NCI-H748 (cell line): Measurements from ENCODE around the gene RTN4.
"Not testable (repeated sequence)": the region's sequence is repeated elsewhere in the genome, so short reads cannot be mapped to it uniquely, and the experiment has no call there.

ENCODE experiments used
- DNase-seq: peaks from one replicate; lab custom pipeline; 2025; ENCODE audit not compliant: unreplicated experiment; lab: John Stamatoyannopoulos, UW

RTN4 gene

GRCh38 chr2:55011831-55012671, 38.2 kb downstream of the RTN4 start:
- no peak for DNase-seq

- DNase-seq, result no peak
Measured at GRCh38 chr2:55010915-55011314, 39.3 kb downstream of the RTN4 start.

GRCh38 chr2:55010149-55010591, 40.1 kb downstream of the RTN4 start:
- DNase-seq, result no peak

GRCh38 chr2:55009277-55010060, 40.8 kb downstream of the RTN4 start:
- no peak for DNase-seq

GRCh38 chr2:55006306-55006705, 43.9 kb downstream of the RTN4 start:
- DNase-seq, result no peak

GRCh38 chr2:55003706-55004639, 46.3 kb downstream of the RTN4 start:
- DNase-seq, result no peak

GRCh38 chr2:55001716-55002115, 48.5 kb downstream of the RTN4 start:
- no peak for DNase-seq

GRCh38 chr2:55000341-55000740, 49.9 kb downstream of the RTN4 start:
- DNase-seq, result no peak

GRCh38 chr2:54999182-54999581, 51.1 kb downstream of the RTN4 start:
- DNase-seq, result no peak

- DNase-seq, result no peak
Measured at GRCh38 chr2:54997826-54998225, 52.4 kb downstream of the RTN4 start.

GRCh38 chr2:54995553-54995952, 54.7 kb downstream of the RTN4 start:
- no peak for DNase-seq

GRCh38 chr2:54990694-54991093, 59.6 kb downstream of the RTN4 start:
- DNase-seq, result not testable (repeated sequence)

GRCh38 chr2:54988612-54989011, 61.6 kb downstream of the RTN4 start:
- DNase-seq, result no peak

GRCh38 chr2:54986264-54986663, 64.0 kb downstream of the RTN4 start:
- DNase-seq, result no peak

- no peak for DNase-seq
Measured at GRCh38 chr2:54984476-54984875, 65.8 kb downstream of the RTN4 start.

- DNase-seq, result no peak
Measured at GRCh38 chr2:54983345-54984220, 66.7 kb downstream of the RTN4 start.

GRCh38 chr2:54981385-54981784, 68.9 kb downstream of the RTN4 start:
- DNase-seq, result no peak

- no peak for DNase-seq
Measured at GRCh38 chr2:54979321-54980044, 70.8 kb downstream of the RTN4 start.

GRCh38 chr2:54977149-54977548, 73.1 kb downstream of the RTN4 start:
- DNase-seq, result no peak
